Measurements from ENCODE around the gene PRRT1B. TPM values are rescaled to one million over a fixed set of nuclear protein-coding genes. Genes with fewer than 3 reads are reported as not detected.
A peak's percentile ranks its signal among the peaks of the same experiment; 100 is the strongest.

Gene PRRT1B
- total RNA-seq (1.0 TPM), polyA plus RNA-seq (ENCODE audit: insufficient read depth, low read depth, low replicate concordance) (not detected)
- long read RNA-seq, donor 1: 0 reads
- long read RNA-seq, donor 2: 0 reads
- long read RNA-seq, donor 3: 0 reads
- long read RNA-seq, donor 4: 0 reads
- long read RNA-seq, donor 5: 0 reads
- long read RNA-seq, donor 6: 0 reads
- long read RNA-seq, donor 7, partial matches to known transcripts: 0 of 1 reads
- long read RNA-seq, donor 7, other reads (novel, unspliced or antisense): 1 of 1 reads
- long read RNA-seq, donor 8: 0 reads
- long read RNA-seq, donor 9: 0 reads
- long read RNA-seq, donor 10: 0 reads

GRCh38 chr9:131545003-131545785 is at the start of gene PRRT1B:
Gene PRRT1B, plus strand, starts transcription at chr9:131545523. Its CDS starts 93 bp downstream, at chr9:131545616.
- Histone ChIP-seq H3K4me3 (ENCODE audit: low read length in 3 of 3) (peak within 1 kb of the TSS in 2 of 3 donors; percentile 15 to 52), H3K4me1 (ENCODE audit: control insufficient read depth in 2 of 3, insufficient read depth in 2 of 3, low read depth in 1 of 3, low read length in 3 of 3) (peaks cover 0 to 2% (median 0%) of the 10 kb centered on the region in 3 donors), H3K9ac (ENCODE audit: low read length in 3 of 3) (no peak within 1 kb of the TSS), H3K36me3 (ENCODE audit: control insufficient read depth in 2 of 3, insufficient read depth in 3 of 3, low read length in 3 of 3) (no peaks in the 10 kb centered on the region), H3K27ac (ENCODE audit: low read depth in 2 of 2, low read length in 2 of 2) (peak within 1 kb of the TSS in 1 of 2 donors; percentile 9), H3K9me3 (ENCODE audit: control insufficient read depth in 2 of 3, insufficient read depth in 1 of 3, low read length in 3 of 3) (peaks cover 0 to 8% (median 0%) of the 10 kb centered on the region in 3 donors), H3K27me3 (ENCODE audit: control insufficient read depth, insufficient read depth, low read length) (peaks cover 2% of the 10 kb centered on the region)
- intact Hi-C loops (cut with DNase I): no loop called here
- FAIRE-seq (no peak), DNase-seq (peak; percentile 90 to 93 (median 92))
- TF ChIP-seq, protein P1, sequence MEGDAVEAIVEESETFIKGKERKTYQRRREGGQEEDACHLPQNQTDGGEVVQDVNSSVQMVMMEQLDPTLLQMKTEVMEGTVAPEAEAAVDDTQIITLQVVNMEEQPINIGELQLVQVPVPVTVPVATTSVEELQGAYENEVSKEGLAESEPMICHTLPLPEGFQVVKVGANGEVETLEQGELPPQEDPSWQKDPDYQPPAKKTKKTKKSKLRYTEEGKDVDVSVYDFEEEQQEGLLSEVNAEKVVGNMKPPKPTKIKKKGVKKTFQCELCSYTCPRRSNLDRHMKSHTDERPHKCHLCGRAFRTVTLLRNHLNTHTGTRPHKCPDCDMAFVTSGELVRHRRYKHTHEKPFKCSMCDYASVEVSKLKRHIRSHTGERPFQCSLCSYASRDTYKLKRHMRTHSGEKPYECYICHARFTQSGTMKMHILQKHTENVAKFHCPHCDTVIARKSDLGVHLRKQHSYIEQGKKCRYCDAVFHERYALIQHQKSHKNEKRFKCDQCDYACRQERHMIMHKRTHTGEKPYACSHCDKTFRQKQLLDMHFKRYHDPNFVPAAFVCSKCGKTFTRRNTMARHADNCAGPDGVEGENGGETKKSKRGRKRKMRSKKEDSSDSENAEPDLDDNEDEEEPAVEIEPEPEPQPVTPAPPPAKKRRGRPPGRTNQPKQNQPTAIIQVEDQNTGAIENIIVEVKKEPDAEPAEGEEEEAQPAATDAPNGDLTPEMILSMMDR (IDR thresholded peaks at IDR 0.05; ENCODE audit: borderline replicate concordance, extremely low read depth, insufficient read depth): no peak

GRCh38 chr9:131495785-131496184 is 49.5 kb upstream of the PRRT1B start:
- Histone ChIP-seq H3K9me3 (ENCODE audit: control insufficient read depth in 2 of 3, insufficient read depth in 1 of 3, low read length in 3 of 3) (no peaks in the 10 kb centered on the region), H3K4me3 (ENCODE audit: low read length in 3 of 3) (no peak overlapping the region), H3K27me3 (ENCODE audit: control insufficient read depth, insufficient read depth, low read length) (no peaks in the 10 kb centered on the region), H3K36me3 (ENCODE audit: control insufficient read depth in 2 of 3, insufficient read depth in 3 of 3, low read length in 3 of 3) (peaks cover 6 to 70% (median 57%) of the 10 kb centered on the region in 3 donors), H3K27ac (ENCODE audit: low read depth in 2 of 2, low read length in 2 of 2) (no peak overlapping the region), H3K4me1 (ENCODE audit: control insufficient read depth in 2 of 3, insufficient read depth in 2 of 3, low read depth in 1 of 3, low read length in 3 of 3) (peaks cover 0 to 6% (median 6%) of the 10 kb centered on the region in 3 donors), H3K9ac (ENCODE audit: low read length in 3 of 3) (no peak overlapping the region)
- DNase-seq (peak in 1 of 5 donors; percentile 31), FAIRE-seq (no peak)
- TF ChIP-seq, protein P1 (IDR thresholded peaks at IDR 0.05; ENCODE audit: borderline replicate concordance, extremely low read depth, insufficient read depth): no peak
- intact Hi-C loops (cut with DNase I): no loop called here

DNA sequence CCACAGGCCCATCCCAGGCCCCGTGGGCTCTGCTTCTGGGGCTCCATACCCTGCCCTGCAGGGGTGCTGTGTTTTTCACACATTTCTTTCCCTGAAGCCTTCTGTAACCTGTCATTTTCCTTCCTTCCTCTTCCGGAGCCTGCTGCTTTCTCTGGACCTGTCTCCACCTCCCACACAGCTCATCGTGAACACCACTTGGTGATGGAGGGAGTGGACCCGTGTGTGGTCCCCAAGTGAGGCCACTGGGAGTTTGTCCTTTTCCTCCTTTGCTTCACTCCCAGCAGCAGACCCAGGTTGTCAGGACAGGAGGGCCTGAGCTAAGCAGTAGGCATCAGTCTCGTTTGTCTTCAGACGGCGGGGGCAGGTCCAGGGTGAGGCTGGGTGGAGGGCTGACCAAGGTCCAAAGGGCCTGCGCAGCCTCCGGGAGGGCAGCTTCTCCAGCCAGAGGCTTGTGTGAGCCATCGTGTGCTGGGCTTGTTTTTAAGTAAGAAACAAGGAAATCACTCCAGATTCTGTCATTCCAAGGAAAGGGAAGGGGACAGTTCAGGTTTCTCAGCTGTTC is 48.4 kb upstream of the PRRT1B start:
- H3K4me3 ChIP-seq (ENCODE audit: low read length in 3 of 3): no peak overlapping the region
- TF ChIP-seq, protein P1 (IDR thresholded peaks at IDR 0.05; ENCODE audit: borderline replicate concordance, extremely low read depth, insufficient read depth): no peak
- no peak overlapping the region for H3K9ac ChIP-seq (ENCODE audit: low read length in 3 of 3)
- H3K27ac ChIP-seq (ENCODE audit: low read depth in 2 of 2, low read length in 2 of 2): no peak overlapping the region
- no peaks in the 10 kb centered on the region for H3K27me3 ChIP-seq (ENCODE audit: control insufficient read depth, insufficient read depth, low read length)
- DNase-seq (no peak), FAIRE-seq (no peak)
- peaks cover 4 to 59% (median 46%) of the 10 kb centered on the region in 3 donors for H3K36me3 ChIP-seq (ENCODE audit: control insufficient read depth in 2 of 3, insufficient read depth in 3 of 3, low read length in 3 of 3)
- H3K9me3 ChIP-seq (ENCODE audit: control insufficient read depth in 2 of 3, insufficient read depth in 1 of 3, low read length in 3 of 3): no peaks in the 10 kb centered on the region
- H3K4me1 ChIP-seq (ENCODE audit: control insufficient read depth in 2 of 3, insufficient read depth in 2 of 3, low read depth in 1 of 3, low read length in 3 of 3): peaks cover 0 to 7% (median 6%) of the 10 kb centered on the region in 3 donors
- intact Hi-C loops (cut with DNase I): no loop called here

All from kidney (tissue), 22 donors.